ENCODE data around the gene OR6C3. TPM values are rescaled to one million over a fixed set of nuclear protein-coding genes. Genes with fewer than 3 reads are reported as not detected.
"Not testable (repeated sequence)": the region's sequence is repeated elsewhere in the genome, so short reads cannot be mapped to it uniquely, and the experiment has no call there.

The OR6C3 gene
- not detected in 2 replicates for total RNA-seq (2014; rRNA removed; shearing (Covaris generic))

- no peaks in the 10 kb centered on the region for H3K36me3 ChIP-seq (replicated peaks; ENCODE audit: control insufficient read depth, insufficient read depth, low read length)
- H3K4me3 ChIP-seq (ENCODE audit: insufficient read depth, low read depth, low read length): no peak within 1 kb of the TSS
- H3K27me3 ChIP-seq (ENCODE audit: control insufficient read depth, insufficient read depth, low read length): no peaks in the 10 kb centered on the region
- DNase-seq: no peak
Observed at GRCh38 chr12:55330446-55330845, at the start of gene OR6C3. Gene OR6C3, plus strand, starts transcription at chr12:55330746. Its CDS starts 955 bp downstream, at chr12:55331701.

- Histone ChIP-seq H3K4me3 (ENCODE audit: insufficient read depth, low read depth, low read length) (no peak overlapping the region), H3K36me3 (replicated peaks; ENCODE audit: control insufficient read depth, insufficient read depth, low read length) (no peaks in the 10 kb centered on the region)
- no peak for DNase-seq
Observed at GRCh38 chr12:55280991-55281390, 49.6 kb upstream of the OR6C3 start.

GRCh38 chr12:55289999-55290398, 40.5 kb upstream of the OR6C3 start:
- Histone ChIP-seq H3K27me3 (ENCODE audit: control insufficient read depth, insufficient read depth, low read length) (no peaks in the 10 kb centered on the region), H3K4me3 (ENCODE audit: insufficient read depth, low read depth, low read length) (no peak overlapping the region), H3K36me3 (replicated peaks; ENCODE audit: control insufficient read depth, insufficient read depth, low read length) (no peaks in the 10 kb centered on the region)
- DNase-seq: no peak

More at GRCh38 chr12:55280991-55281390, 49.6 kb upstream of the OR6C3 start:
- H3K27me3 ChIP-seq (ENCODE audit: control insufficient read depth, insufficient read depth, low read length): no peaks in the 10 kb centered on the region

GRCh38 chr12:55296469-55296868, 34.1 kb upstream of the OR6C3 start, which contains the start of gene OR6C6:
Gene OR6C6, minus strand, starts transcription at chr12:55296569. Its CDS starts 1,337 bp downstream, at chr12:55295232.
- H3K36me3 ChIP-seq (replicated peaks; ENCODE audit: control insufficient read depth, insufficient read depth, low read length): no peaks in the 10 kb centered on the region
- DNase-seq: no peak
- H3K27me3 ChIP-seq (ENCODE audit: control insufficient read depth, insufficient read depth, low read length): no peaks in the 10 kb centered on the region; the same call in 1 of the 2 replicates
- no peak within 1 kb of the TSS for H3K4me3 ChIP-seq (ENCODE audit: insufficient read depth, low read depth, low read length)

GRCh38 chr12:55314043-55314442, 16.5 kb upstream of the OR6C3 start, which contains the start of gene OR6C1:
Gene OR6C1, plus strand, starts transcription at chr12:55314343. Its CDS starts 6,257 bp downstream, at chr12:55320600.
- DNase-seq: no peak
- Histone ChIP-seq H3K27me3 (ENCODE audit: control insufficient read depth, insufficient read depth, low read length) (no peaks in the 10 kb centered on the region), H3K36me3 (replicated peaks; ENCODE audit: control insufficient read depth, insufficient read depth, low read length) (no peaks in the 10 kb centered on the region), H3K4me3 (ENCODE audit: insufficient read depth, low read depth, low read length) (no peak within 1 kb of the TSS)

- DNase-seq: no peak
- H3K36me3 ChIP-seq (replicated peaks; ENCODE audit: control insufficient read depth, insufficient read depth, low read length): no peaks in the 10 kb centered on the region
- no peaks in the 10 kb centered on the region for H3K27me3 ChIP-seq (ENCODE audit: control insufficient read depth, insufficient read depth, low read length)
- no peak overlapping the region for H3K4me3 ChIP-seq (ENCODE audit: insufficient read depth, low read depth, low read length)
Observed at GRCh38 chr12:55320201-55320600, 10.3 kb upstream of the OR6C3 start.

GRCh38 chr12:55325801-55326200, 4.7 kb upstream of the OR6C3 start:
- H3K4me3 ChIP-seq (ENCODE audit: insufficient read depth, low read depth, low read length); H3K36me3 ChIP-seq (replicated peaks; ENCODE audit: control insufficient read depth, insufficient read depth, low read length); H3K27me3 ChIP-seq (ENCODE audit: control insufficient read depth, insufficient read depth, low read length); DNase-seq: not testable (repeated sequence)

- no peaks in the 10 kb centered on the region for H3K27me3 ChIP-seq (ENCODE audit: control insufficient read depth, insufficient read depth, low read length)
- H3K4me3 ChIP-seq (ENCODE audit: insufficient read depth, low read depth, low read length): no peak overlapping the region
- no peak for DNase-seq
- no peaks in the 10 kb centered on the region for H3K36me3 ChIP-seq (replicated peaks; ENCODE audit: control insufficient read depth, insufficient read depth, low read length)
Observed at GRCh38 chr12:55336002-55336401, 5.5 kb downstream of the OR6C3 start.

- H3K27me3 ChIP-seq (ENCODE audit: control insufficient read depth, insufficient read depth, low read length); H3K36me3 ChIP-seq (replicated peaks; ENCODE audit: control insufficient read depth, insufficient read depth, low read length); H3K4me3 ChIP-seq (ENCODE audit: insufficient read depth, low read depth, low read length); DNase-seq: not testable (repeated sequence)
Observed at GRCh38 chr12:55355338-55355737, 24.8 kb downstream of the OR6C3 start.

GRCh38 chr12:55362675-55363074, 32.1 kb downstream of the OR6C3 start, which contains the start of gene OR6C75:
Gene OR6C75, plus strand, starts transcription at chr12:55362975. Its CDS starts 2,136 bp downstream, at chr12:55365111.
- DNase-seq: no peak
- Histone ChIP-seq H3K36me3 (replicated peaks; ENCODE audit: control insufficient read depth, insufficient read depth, low read length) (no peaks in the 10 kb centered on the region), H3K4me3 (ENCODE audit: insufficient read depth, low read depth, low read length) (no peak within 1 kb of the TSS), H3K27me3 (ENCODE audit: control insufficient read depth, insufficient read depth, low read length) (no peaks in the 10 kb centered on the region)

- DNase-seq: no peak
- H3K36me3 ChIP-seq (replicated peaks; ENCODE audit: control insufficient read depth, insufficient read depth, low read length): no peaks in the 10 kb centered on the region
- no peaks in the 10 kb centered on the region for H3K27me3 ChIP-seq (ENCODE audit: control insufficient read depth, insufficient read depth, low read length)
- H3K4me3 ChIP-seq (ENCODE audit: insufficient read depth, low read depth, low read length): no peak overlapping the region
Observed at GRCh38 chr12:55365086-55365485, 34.5 kb downstream of the OR6C3 start.

- DNase-seq: no peak
- H3K27me3 ChIP-seq (ENCODE audit: control insufficient read depth, insufficient read depth, low read length): no peaks in the 10 kb centered on the region
- no peak overlapping the region for H3K4me3 ChIP-seq (ENCODE audit: insufficient read depth, low read depth, low read length)
- H3K36me3 ChIP-seq (replicated peaks; ENCODE audit: control insufficient read depth, insufficient read depth, low read length): no peaks in the 10 kb centered on the region
Observed at GRCh38 chr12:55372521-55372920, 42.0 kb downstream of the OR6C3 start.

Other genes with a start within 250 kb of the OR6C3 start
- not detected in 2 replicates for gene OR9K2, start 204.3 kb upstream of the OR6C3 start, total RNA-seq (2014; rRNA removed; shearing (Covaris generic))
- gene OR10A7, start 109.7 kb upstream of the OR6C3 start, total RNA-seq (2014; rRNA removed; shearing (Covaris generic)): not detected in 2 replicates
- not detected in 2 replicates for gene OR6C74, start 86.1 kb upstream of the OR6C3 start, total RNA-seq (2014; rRNA removed; shearing (Covaris generic))
- not detected in 2 replicates for gene OR6C6, start 34.2 kb upstream of the OR6C3 start, total RNA-seq (2014; rRNA removed; shearing (Covaris generic))
- gene OR6C1, start 16.4 kb upstream of the OR6C3 start, total RNA-seq (2014; rRNA removed; shearing (Covaris generic)): not detected in 2 replicates
- gene OR6C75, start 32.2 kb downstream of the OR6C3 start, total RNA-seq (2014; rRNA removed; shearing (Covaris generic)): not detected in 2 replicates
- not detected in 2 replicates for gene OR6C65, start 69.8 kb downstream of the OR6C3 start, total RNA-seq (2014; rRNA removed; shearing (Covaris generic))
- gene OR6C76, start 95.5 kb downstream of the OR6C3 start, total RNA-seq (2014; rRNA removed; shearing (Covaris generic)): not detected in 2 replicates
- not detected in 2 replicates for gene OR6C2, start 113.3 kb downstream of the OR6C3 start, total RNA-seq (2014; rRNA removed; shearing (Covaris generic))
- gene OR6C70, start 139.4 kb downstream of the OR6C3 start, total RNA-seq (2014; rRNA removed; shearing (Covaris generic)): not detected in 2 replicates
- gene OR6C68, start 161.6 kb downstream of the OR6C3 start, total RNA-seq (2014; rRNA removed; shearing (Covaris generic)): not detected in 2 replicates
- gene OR6C4, start 218.9 kb downstream of the OR6C3 start, total RNA-seq (2014; rRNA removed; shearing (Covaris generic)): not detected in 2 replicates
- gene OR2AP1, start 241.7 kb downstream of the OR6C3 start, total RNA-seq (2014; rRNA removed; shearing (Covaris generic)): not detected in 2 replicates